PFSK-1 (cell line): ENCODE results near the gene TBC1D9.

Experiments
- FOXP2 ChIP-seq: optimal IDR thresholded peaks from 2 replicates; pipeline ENCODE3; 2011; ENCODE audit warnings: borderline replicate concordance, control low read depth, inconsistent platforms; ENCODE audit not compliant: insufficient read depth; ENCODE audit errors: extremely low read length, extremely low read depth
- POLR2AphosphoS5 ChIP-seq: IDR thresholded peaks from 2 replicates; pipeline ENCODE4 v1.6.1; 2012; ENCODE audit warnings: low read depth, mild to moderate bottlenecking, control low read depth, low read length, moderate library complexity
- SIN3A ChIP-seq: IDR thresholded peaks from 2 replicates; pipeline ENCODE4 v1.6.1; 2012; ENCODE audit warnings: mild to moderate bottlenecking, low read length, moderate library complexity, borderline replicate concordance; ENCODE audit not compliant: insufficient read depth
- TAF1 ChIP-seq: IDR thresholded peaks from 2 replicates; pipeline ENCODE4 v1.6.1; 2012; ENCODE audit warnings: low read length, control low read depth, borderline replicate concordance; ENCODE audit not compliant: insufficient read depth
- TF ChIP-seq, protein P1 (sequence below), 2 experiments: IDR thresholded peaks; 2 replicates each; pipeline versions ENCODE4 v1.6.1 to v1.8.0; 2011 to 2012; ENCODE audit warnings: low read depth in 2 of 2, low read length in 2 of 2, control low read depth in 1 of 2, inconsistent platforms in 1 of 2, mild to moderate bottlenecking in 1 of 2, moderate library complexity in 1 of 2; ENCODE audit not compliant: insufficient read depth in 1 of 2

DNA sequence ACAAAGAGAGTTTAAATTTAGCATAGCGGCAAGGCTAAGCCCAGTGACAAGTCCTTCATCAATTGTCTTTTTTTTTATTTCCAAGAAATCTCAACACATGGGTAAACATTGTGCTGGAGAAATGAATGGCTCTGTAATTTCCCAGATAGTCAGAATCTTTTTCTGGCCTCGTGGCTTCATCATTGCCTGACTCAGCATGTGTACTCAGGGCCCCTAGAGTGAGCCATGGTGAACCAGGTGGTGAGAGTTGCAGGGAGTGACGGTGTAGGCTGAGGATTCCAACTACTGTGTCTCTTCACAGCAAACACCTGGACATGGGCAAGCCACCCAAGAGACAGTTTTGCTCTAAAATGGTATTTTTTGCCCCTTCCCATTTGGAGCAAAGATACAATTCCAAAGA lies 144.3 kb downstream of the TBC1D9 start:
- no peak for TF ChIP-seq TAF1
- no peak for TF ChIP-seq POLR2AphosphoS5
- no peak for TF ChIP-seq SIN3A
- TF ChIP-seq, protein P1, sequence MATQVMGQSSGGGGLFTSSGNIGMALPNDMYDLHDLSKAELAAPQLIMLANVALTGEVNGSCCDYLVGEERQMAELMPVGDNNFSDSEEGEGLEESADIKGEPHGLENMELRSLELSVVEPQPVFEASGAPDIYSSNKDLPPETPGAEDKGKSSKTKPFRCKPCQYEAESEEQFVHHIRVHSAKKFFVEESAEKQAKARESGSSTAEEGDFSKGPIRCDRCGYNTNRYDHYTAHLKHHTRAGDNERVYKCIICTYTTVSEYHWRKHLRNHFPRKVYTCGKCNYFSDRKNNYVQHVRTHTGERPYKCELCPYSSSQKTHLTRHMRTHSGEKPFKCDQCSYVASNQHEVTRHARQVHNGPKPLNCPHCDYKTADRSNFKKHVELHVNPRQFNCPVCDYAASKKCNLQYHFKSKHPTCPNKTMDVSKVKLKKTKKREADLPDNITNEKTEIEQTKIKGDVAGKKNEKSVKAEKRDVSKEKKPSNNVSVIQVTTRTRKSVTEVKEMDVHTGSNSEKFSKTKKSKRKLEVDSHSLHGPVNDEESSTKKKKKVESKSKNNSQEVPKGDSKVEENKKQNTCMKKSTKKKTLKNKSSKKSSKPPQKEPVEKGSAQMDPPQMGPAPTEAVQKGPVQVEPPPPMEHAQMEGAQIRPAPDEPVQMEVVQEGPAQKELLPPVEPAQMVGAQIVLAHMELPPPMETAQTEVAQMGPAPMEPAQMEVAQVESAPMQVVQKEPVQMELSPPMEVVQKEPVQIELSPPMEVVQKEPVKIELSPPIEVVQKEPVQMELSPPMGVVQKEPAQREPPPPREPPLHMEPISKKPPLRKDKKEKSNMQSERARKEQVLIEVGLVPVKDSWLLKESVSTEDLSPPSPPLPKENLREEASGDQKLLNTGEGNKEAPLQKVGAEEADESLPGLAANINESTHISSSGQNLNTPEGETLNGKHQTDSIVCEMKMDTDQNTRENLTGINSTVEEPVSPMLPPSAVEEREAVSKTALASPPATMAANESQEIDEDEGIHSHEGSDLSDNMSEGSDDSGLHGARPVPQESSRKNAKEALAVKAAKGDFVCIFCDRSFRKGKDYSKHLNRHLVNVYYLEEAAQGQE (IDR thresholded peaks at IDR 0.05; ENCODE audit: insufficient read depth in 1 of 2, low read depth in 2 of 2, low read length in 2 of 2), result no peak
- no peak for TF ChIP-seq FOXP2
